ENCODE measurements around the gene EPHX1. TPM values are rescaled to one million over a fixed set of nuclear protein-coding genes. Genes with fewer than 3 reads are reported as not detected.

The EPHX1 gene
- total and polyA plus RNA-seq, 4 donors, result 93.8 to 1,448 (median 204) TPM

GRCh38 chr1:225847610-225848009 is 37.7 kb downstream of the EPHX1 start:
- no peaks in the 10 kb centered on the region for H3K9me3 ChIP-seq (ENCODE audit: control insufficient read depth in 4 of 4, low read length in 3 of 4)
- peaks cover 7 to 54% (median 28%) of the 10 kb centered on the region in 4 donors for H3K36me3 ChIP-seq (ENCODE audit: control insufficient read depth in 4 of 4, insufficient read depth in 3 of 4, low read depth in 1 of 4, low read length in 3 of 4)
- H3K4me1 ChIP-seq (ENCODE audit: control insufficient read depth in 4 of 4, insufficient read depth in 4 of 4, low read length in 3 of 4), result peaks cover 0 to 6% (median 1%) of the 10 kb centered on the region in 4 donors
- TF ChIP-seq RAD21 (IDR thresholded peaks at IDR 0.05) (peak in 1 of 2 donors; percentile 10), HNF4G (IDR thresholded peaks at IDR 0.05) (no peak)
- H3K27me3 ChIP-seq (ENCODE audit: control insufficient read depth in 4 of 4, insufficient read depth in 4 of 4, low read length in 3 of 4), result no peaks in the 10 kb centered on the region
- no peak overlapping the region for H3K4me3 ChIP-seq (ENCODE audit: low read depth in 1 of 3, low read length in 3 of 3)
- WGBS, result 30% methylated on average over 4 of the region's 4 CpGs
- no peak overlapping the region for H3K9ac ChIP-seq (ENCODE audit: low read depth in 1 of 2, low read length in 2 of 2)
- no peak overlapping the region for H3K27ac ChIP-seq (ENCODE audit: low read depth in 1 of 2, low read length in 2 of 2)
- no peak for DNase-seq (ENCODE audit: low spot score)

- no peak overlapping the region for H3K27ac ChIP-seq (ENCODE audit: low read depth in 1 of 2, low read length in 2 of 2)
- H3K36me3 ChIP-seq (ENCODE audit: control insufficient read depth in 4 of 4, insufficient read depth in 3 of 4, low read depth in 1 of 4, low read length in 3 of 4), result peaks cover 7 to 50% (median 28%) of the 10 kb centered on the region in 4 donors
- no peak overlapping the region for H3K9ac ChIP-seq (ENCODE audit: low read depth in 1 of 2, low read length in 2 of 2)
- no peak overlapping the region for H3K4me3 ChIP-seq (ENCODE audit: low read depth in 1 of 3, low read length in 3 of 3)
- H3K9me3 ChIP-seq (ENCODE audit: control insufficient read depth in 4 of 4, low read length in 3 of 4), result no peaks in the 10 kb centered on the region
- H3K27me3 ChIP-seq (ENCODE audit: control insufficient read depth in 4 of 4, insufficient read depth in 4 of 4, low read length in 3 of 4), result no peaks in the 10 kb centered on the region
- H3K4me1 ChIP-seq (ENCODE audit: control insufficient read depth in 4 of 4, insufficient read depth in 4 of 4, low read length in 3 of 4), result peaks cover 0 to 6% (median 1%) of the 10 kb centered on the region in 4 donors
- no peak for DNase-seq (ENCODE audit: low spot score)
- TF ChIP-seq TAF1 (conservative IDR thresholded peaks at IDR 0.05), result no peak
- WGBS, result 63% methylated on average over 16 of the region's 16 CpGs
These were observed 38.4 kb downstream of the EPHX1 start for GRCh38 chr1:225848030-225848955.

GRCh38 chr1:225849925-225850324 is 40.0 kb downstream of the EPHX1 start:
- no peak overlapping the region for H3K27ac ChIP-seq (ENCODE audit: low read depth in 1 of 2, low read length in 2 of 2)
- peaks cover 5 to 43% (median 29%) of the 10 kb centered on the region in 4 donors for H3K36me3 ChIP-seq (ENCODE audit: control insufficient read depth in 4 of 4, insufficient read depth in 3 of 4, low read depth in 1 of 4, low read length in 3 of 4)
- 53% methylated on average over 7 of the region's 7 CpGs for WGBS
- H3K9ac ChIP-seq (ENCODE audit: low read depth in 1 of 2, low read length in 2 of 2), result no peak overlapping the region
- no peaks in the 10 kb centered on the region for H3K27me3 ChIP-seq (ENCODE audit: control insufficient read depth in 4 of 4, insufficient read depth in 4 of 4, low read length in 3 of 4)
- no peak overlapping the region for H3K4me3 ChIP-seq (ENCODE audit: low read depth in 1 of 3, low read length in 3 of 3)
- TF ChIP-seq FOXA2 (IDR thresholded peaks at IDR 0.05) (no peak), EGR1 (IDR thresholded peaks at IDR 0.05; ENCODE audit: low read depth in 2 of 2) (no peak), ATF3 (IDR thresholded peaks at IDR 0.05) (no peak), TAF1 (conservative IDR thresholded peaks at IDR 0.05) (no peak), NR2F2 (IDR thresholded peaks at IDR 0.05) (no peak), REST (IDR thresholded peaks at IDR 0.05) (no peak), ZBTB33 (IDR thresholded peaks at IDR 0.05) (no peak), YY1 (IDR thresholded peaks at IDR 0.05) (no peak), RXRA (IDR thresholded peaks at IDR 0.05) (no peak), GABPA (IDR thresholded peaks at IDR 0.05 in 1 of 2, conservative IDR thresholded peaks at IDR 0.05 in 1 of 2) (no peak), CTCF (IDR thresholded peaks at IDR 0.05; ENCODE audit: low read depth, low read length, missing input control) (no peak), RAD21 (IDR thresholded peaks at IDR 0.05) (no peak), JUND (IDR thresholded peaks at IDR 0.05) (no peak), HNF4A (conservative IDR thresholded peaks at IDR 0.05) (no peak), MAX (IDR thresholded peaks at IDR 0.05) (no peak), HNF4G (IDR thresholded peaks at IDR 0.05) (no peak), FOXA1 (IDR thresholded peaks at IDR 0.05) (no peak)
- H3K4me1 ChIP-seq (ENCODE audit: control insufficient read depth in 4 of 4, insufficient read depth in 4 of 4, low read length in 3 of 4), result peaks cover 0 to 6% (median 1%) of the 10 kb centered on the region in 4 donors
- DNase-seq (ENCODE audit: low spot score), result no peak
- H3K9me3 ChIP-seq (ENCODE audit: control insufficient read depth in 4 of 4, low read length in 3 of 4), result no peaks in the 10 kb centered on the region

All from liver (tissue), 9 donors.